HG02840 (cell line): Measurements from ENCODE around the gene LRRC70.
"Not testable (repeated sequence)": the region's sequence is repeated elsewhere in the genome, so short reads cannot be mapped to it uniquely, and the experiment has no call there.

Source experiments
- ATAC-seq: cut with Tn5 transposase; IDR thresholded peaks from one replicate; pipeline ENCODE4 v1.9.1; 2021; ENCODE audit warnings: mild to moderate bottlenecking, moderate library complexity, moderate number of reproducible peaks; ENCODE audit not compliant: unreplicated experiment, low FRiP score

LRRC70 gene

GRCh38 chr5:62603934-62604333, 25.3 kb downstream of the LRRC70 start:
- no peak for ATAC-seq

- ATAC-seq: no peak
Observed at GRCh38 chr5:62605638-62606037, 27.0 kb downstream of the LRRC70 start.

- ATAC-seq: no peak
Observed at GRCh38 chr5:62606878-62607277, 28.3 kb downstream of the LRRC70 start.

GRCh38 chr5:62607615-62608014, 29.0 kb downstream of the LRRC70 start:
- ATAC-seq: no peak

GRCh38 chr5:62608529-62609511, 30.2 kb downstream of the LRRC70 start:
- ATAC-seq: no peak

GRCh38 chr5:62614355-62614754, 35.7 kb downstream of the LRRC70 start:
- no peak for ATAC-seq

- no peak for ATAC-seq
Observed at GRCh38 chr5:62616615-62617277, 38.1 kb downstream of the LRRC70 start.

- ATAC-seq: no peak
Observed at GRCh38 chr5:62617943-62618342, 39.3 kb downstream of the LRRC70 start.

- no peak for ATAC-seq
Observed at GRCh38 chr5:62620761-62621160, 42.1 kb downstream of the LRRC70 start.

- no peak for ATAC-seq
Observed at GRCh38 chr5:62621280-62621679, 42.7 kb downstream of the LRRC70 start.

GRCh38 chr5:62623271-62623670, 44.7 kb downstream of the LRRC70 start:
- ATAC-seq: no peak

GRCh38 chr5:62624436-62624835, 45.8 kb downstream of the LRRC70 start:
- ATAC-seq: not testable (repeated sequence)

- no peak for ATAC-seq
Observed at GRCh38 chr5:62626534-62626933, 47.9 kb downstream of the LRRC70 start.

- no peak for ATAC-seq
Observed at GRCh38 chr5:62627121-62627520, 48.5 kb downstream of the LRRC70 start.

- ATAC-seq: no peak
Observed at GRCh38 chr5:62627901-62628300, 49.3 kb downstream of the LRRC70 start.
